Activated CD8-positive, alpha-beta memory T cell treated with anti-CD3 and anti-CD28 coated beads for 48 hours (primary cell): Measurements from ENCODE around the gene EPS8L3.
"Not testable (repeated sequence)": the region's sequence is repeated elsewhere in the genome, so short reads cannot be mapped to it uniquely, and the experiment has no call there.

Experiments used
- DNase-seq, 3 experiments: peaks; one replicate each; pipeline ENCODE4 v3.0.0-alpha.2; 2020; ENCODE audit warnings: low read depth in 2 of 3, low spot score in 2 of 3

EPS8L3 gene

DNA sequence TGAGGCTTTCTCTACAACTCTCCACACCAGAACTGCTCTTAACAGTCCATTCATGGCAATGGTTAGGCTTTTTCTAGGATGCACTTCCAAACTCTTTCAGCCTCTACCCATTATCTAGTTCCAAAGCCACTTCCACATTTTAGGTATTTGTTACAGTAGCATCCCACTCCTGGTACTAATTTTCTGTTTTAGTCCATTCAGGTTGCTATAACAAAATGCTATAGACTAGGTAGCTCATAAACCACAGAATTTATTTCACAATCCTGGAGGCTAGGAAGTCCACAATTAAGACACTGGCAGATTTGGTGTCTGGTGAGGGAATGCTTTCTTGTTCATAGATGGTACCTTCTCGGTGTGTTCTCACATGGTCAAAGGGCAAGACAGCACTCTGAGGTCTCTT lies 17.3 kb upstream of the EPS8L3 start:
- no peak for DNase-seq

DNA sequence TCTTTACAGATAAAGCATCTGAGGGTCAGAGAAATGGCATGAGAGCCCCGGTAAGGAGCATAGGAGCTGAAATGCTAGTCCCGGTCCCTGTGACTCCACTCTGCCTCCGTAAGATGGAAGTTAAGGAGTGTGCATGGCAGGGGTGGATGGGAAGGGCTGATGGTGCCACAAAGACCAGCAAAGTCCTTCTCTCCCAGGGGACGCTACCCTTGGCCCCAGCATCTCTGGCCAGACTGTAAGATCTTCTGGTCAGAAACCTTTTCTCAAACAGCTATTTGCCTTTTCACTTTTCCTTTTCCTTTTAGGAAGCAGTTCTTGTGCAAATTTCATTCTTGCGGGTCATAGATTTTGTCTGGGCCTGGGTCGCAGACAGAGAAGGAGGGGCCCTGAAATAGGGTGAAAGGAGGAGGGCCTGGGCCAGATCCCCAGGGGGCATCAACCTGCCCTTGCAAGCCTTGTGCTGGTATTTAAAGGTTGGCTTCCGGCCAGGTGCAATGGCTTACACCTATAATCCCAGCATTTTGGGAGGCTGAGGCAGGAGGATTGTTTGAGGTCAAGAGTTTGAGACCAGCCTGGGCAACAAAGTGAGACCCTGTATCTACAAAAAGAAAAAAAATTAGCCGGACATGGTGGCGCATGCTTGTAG lies 14.4 kb upstream of the EPS8L3 start:
- DNase-seq: no peak

DNA sequence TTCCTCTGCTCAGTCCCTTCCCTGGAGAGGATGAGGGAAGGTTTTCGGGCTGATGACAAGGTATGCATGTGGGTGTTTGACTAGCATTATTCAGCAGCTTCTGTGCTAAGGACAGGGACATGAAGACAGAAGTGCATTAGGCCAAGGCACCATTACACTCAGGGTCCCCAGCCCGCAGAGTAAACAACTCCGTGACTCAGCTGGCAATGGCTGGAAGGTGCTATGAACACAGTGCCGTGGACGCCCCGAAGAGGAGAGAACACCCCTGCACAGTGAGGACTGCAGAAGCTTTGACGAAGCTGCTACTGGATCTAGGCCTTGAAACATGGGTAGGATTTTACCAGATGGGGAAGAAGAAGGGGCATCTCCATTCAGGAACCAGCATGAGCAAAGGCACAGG lies 13.7 kb upstream of the EPS8L3 start:
- no peak for DNase-seq

DNA sequence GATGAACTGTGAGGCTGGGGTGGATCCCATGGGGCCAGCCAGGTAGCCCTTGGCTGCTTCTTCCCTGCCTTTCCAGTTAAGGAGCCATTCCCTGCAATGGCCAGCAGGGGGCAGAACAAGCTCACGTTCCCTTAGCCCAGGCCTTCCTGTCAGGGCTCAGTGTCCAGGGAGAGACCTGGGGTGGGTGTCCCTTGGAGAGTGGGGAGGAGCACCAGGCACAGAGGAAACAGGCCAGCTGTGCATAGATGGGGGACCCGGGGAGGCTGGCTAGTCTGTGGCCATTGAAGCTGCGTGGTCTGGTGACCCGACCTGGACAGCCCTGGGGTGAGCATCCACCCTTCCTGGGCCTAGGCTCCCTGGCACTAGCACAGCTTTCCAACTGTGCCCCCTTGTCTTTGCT lies 13.2 kb upstream of the EPS8L3 start:
- DNase-seq: peak; percentile 51 to 72 (median 52)

DNA sequence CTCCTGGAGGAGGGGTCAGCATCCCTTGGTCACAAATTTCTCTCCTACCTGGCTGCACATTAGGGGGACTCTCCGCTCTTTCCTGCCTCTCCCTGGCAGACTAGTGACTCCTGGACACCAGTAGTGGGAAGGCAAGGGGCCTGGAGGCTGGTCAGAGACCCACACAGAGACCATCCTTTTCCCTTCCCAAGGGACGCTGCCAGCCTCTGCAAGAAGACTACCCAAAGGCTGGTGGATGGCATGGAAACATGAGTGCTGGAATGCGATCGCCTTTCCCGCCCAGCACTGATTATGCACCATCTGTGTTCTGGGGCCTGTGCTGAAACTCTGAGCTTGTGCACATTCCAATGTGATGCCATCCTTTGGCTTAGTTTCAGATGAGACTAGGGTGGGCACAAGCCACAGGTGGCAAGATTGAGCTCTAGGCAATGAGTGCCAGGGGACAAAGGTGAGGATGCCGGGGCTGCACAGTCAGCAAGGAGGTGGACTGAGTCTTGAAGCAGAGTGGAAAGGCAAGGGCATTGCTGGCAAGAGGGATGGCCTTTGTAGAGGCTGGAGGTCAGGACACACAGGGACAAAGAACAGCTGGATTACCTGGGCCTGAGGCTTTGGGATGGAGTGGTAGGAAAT lies 12.6 kb upstream of the EPS8L3 start:
- no peak for DNase-seq

DNA sequence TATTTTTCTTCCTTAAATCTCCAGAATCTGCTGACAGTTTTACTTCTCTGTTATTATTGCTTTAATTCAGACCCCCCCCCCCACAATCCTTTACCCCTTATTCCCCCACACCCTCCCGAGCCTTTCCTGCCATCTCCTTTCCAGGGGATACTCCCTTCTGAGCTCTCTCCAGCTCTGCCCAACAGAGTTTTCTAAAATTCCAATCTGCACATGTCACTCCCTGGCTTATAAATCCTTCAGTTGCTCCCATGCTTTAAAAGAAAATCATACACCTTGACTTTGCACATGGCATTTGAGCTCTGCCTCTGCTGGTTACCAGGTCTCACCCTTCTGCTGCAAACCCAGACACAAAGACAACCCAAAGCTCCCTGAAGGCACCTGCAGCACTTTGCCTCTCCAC lies 11.7 kb upstream of the EPS8L3 start:
- DNase-seq: no peak

DNA sequence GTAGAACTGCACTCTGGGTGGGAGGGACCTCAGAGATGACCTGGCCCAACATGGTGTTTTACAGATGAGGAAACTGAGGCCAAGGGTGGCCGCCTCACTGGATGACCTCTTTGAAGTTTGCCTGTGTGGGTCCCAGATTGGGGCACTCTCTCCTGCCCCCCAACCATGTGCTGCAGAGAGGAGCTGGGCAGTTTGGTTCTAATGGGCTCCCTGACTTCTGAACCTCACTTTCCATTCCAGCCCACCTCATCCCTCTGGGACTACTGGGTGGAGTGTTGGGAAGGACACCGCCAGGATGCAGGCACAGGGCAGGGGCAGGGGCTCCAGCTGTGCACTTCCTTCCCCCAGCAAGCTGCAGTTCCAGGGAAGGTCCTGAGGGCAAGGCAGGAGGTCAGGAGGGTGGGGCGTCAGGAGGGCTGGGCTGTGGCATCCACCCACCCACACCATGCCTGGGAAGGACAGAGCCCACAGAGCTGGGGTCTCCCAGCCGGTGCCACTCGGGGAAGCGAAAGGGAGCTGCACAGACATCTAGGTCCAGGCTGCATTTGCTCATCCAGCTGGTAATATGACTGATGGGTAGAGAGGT lies 10.3 kb upstream of the EPS8L3 start:
- no peak for DNase-seq

DNA sequence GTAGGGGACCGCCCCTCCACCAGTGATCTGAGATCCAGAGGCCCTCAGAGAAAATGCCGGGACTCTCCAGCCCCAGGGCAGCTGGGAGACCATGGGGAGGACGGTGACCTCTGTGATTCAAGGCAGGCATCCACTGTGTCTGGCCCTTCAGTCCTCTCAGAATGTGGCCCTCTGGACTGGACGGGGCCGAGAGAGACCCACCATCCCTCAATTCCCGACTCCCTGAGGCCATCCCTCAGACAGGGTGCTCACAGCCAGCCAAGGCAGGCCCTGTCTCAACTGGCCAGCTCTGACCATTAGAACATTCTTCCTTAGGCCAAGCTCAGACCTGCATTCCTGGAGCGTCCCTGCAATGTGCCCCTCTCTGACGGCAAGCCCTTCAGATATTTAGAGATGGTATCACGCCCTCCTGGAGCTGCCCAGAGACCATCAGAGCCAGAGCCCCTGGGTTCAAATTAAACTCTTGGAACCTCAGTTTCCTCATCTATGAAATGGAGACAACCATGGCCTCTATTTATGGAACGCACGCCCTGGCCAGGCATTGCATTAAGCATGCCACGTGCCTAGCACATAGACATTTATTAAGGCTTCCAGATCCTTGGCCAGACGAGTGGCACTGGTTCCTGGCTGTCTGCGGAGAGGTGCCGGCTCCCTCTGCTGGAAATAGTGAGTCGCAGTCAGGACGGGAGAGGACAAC lies 9.6 kb upstream of the EPS8L3 start:
- DNase-seq: peak in 2 of 3 experiments; percentile 27 to 42

DNA sequence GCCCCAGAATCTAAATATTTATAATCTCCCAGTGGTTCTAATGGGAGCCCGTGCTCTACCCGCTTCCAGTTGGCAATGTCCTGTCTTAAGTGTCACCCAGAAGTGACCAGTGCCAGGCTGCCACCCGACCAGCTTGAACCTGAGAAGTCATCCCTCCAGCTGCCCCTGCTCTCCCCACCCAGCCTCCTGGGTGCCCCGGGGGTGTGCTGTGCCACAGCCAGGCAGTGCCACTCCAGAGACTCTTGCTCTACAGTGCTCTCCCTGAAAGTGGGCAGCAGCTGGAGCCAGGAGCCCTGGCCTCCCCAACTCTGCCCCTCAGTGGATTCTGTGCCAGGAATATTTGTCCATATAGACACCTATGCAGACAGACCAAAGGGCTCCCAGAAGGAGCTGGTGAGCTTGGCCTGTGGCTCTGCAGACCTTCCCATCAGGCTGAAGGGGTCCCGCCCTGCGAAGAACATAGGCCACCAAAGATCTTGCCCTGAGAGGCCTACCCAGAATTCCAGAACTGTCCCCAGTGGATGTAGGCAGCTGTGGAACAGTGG lies 9.0 kb upstream of the EPS8L3 start:
- DNase-seq: no peak

DNA sequence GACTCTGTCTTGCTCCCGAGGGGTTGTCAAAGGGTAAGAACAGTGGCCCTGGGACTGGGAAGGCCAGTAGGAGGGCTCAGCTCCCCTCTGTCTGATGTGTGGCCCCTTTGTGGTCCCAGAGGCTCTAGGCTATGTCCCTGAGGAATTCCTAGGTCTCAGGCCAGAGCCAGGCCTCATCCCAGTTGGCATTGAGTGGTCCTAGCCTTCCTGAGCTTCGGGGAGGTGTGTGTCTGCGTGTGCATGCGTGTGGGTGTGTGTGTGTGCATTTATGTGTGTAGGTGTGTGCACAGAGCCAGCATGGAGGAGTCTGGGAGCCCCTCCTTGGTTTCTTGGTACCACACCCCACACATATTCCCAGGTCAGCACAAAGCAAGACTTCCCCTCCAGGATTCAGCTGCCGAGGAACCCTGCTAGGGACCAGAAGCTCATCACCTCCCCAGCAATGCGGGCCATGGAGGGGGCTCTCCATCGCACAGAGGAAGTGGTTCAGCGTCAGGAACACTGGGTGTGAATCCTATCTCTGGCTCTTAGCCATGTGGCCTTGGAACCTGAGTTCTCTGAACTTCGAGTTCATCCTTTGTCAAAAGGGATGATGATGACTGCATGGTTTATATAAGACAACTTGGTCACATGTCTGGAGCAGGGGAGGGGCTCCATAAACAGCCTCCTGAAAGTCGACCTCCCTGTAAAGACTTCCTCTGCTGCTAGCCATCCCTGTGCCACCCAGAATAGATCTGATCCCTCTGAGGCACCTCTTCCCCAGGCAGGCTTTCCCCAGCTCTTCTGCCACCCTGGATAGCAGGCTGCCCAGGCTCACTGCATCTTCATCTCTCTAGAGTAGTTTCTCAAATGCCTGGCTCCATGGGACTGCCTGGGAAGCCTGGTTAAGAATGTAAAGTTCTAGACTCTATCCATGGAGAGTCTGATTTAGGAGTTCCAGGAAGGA lies 8.3 kb upstream of the EPS8L3 start:
- DNase-seq: no peak

DNA sequence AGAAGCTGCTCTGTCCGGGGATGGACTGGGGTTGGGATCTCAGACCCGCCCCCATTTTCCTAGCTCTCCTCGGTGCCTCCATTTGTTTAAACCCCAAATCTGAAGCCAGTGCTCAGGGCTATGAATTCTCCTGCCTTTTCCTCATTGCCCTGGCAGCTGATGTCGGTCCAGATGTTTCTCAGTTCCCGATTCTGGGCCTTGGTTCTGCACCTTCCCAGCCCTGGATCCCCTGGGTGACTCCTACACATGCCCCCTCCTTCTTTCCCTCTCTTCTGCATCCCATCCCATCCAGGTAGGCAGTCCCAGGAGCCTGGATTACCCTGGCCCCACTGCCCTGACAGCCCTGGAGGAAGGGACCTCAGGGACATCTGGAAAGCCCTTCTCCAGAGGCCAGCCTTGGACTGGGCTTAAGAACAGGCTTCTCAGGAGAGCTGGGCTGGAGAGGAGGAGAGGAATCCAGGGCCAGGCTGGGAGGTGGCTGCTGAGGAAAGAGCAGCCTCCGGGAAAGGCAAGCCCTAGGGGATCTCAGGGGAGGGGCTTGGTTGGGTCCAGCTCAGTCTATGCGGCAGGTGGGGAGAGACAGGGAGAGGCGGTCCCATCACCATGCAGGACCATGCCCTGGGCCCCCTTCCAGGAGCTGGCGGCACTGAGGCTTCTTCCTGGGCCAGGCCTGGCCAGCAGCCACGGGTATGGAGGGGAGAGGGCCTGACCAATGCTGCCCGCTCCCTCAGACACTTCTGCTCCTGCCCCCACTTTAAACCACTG lies 6.8 kb upstream of the EPS8L3 start:
- DNase-seq: no peak

DNA sequence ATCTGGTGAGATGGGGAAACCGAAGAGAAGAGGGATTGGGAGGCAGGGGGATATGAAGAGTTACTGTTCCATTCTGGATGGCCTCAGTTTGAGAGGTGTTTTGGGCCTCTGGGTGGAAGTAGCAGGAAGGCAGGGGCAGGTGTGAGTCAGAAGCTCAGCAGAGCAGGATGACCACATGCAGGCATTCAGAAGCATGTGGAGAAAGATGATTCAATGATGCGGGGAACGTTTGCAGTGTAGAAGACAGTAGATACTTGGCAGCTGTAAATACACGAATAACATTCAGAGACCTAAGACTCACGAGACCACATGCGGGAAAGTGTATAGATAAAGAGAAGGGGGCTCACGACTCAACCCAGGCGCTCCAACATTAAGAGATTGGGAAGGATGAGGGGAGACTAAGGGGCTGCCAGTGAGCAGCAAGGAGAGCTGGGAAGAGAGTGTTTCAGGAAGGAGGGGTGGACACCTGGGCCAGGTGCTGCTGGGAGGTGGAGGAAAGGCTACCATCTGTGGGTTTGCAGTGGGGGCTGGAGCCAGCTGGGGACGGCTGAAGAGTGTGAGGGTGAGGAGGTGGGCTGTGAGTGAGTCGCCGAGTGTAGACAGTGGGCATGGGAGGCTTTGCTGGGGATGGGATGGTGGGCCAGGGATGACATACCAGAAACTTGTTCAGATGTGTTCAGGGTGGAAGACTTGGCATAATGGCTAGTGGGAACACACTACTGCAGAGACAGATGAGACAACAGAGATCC lies 5.8 kb upstream of the EPS8L3 start:
- DNase-seq: no peak

DNA sequence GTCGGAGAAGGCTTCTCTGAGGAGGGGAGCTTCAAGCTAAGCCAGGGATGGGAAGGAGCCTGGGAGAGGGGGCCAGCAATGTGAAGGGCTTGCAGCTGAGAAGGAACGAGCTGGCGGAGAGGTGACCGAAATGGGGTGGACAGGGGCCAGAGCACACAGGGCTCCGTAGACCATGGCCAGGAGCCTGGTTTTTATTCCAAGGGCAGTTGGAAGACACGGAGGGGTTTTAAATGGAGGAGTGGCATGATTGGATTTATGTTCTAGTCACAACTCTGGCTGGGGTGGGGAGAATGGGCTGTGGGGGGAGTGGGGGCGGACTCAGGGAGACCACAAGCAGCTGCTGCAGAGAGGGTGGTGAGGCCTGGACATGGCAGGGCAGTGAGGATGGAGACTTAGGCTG lies 5.1 kb upstream of the EPS8L3 start:
- DNase-seq: no peak

DNA sequence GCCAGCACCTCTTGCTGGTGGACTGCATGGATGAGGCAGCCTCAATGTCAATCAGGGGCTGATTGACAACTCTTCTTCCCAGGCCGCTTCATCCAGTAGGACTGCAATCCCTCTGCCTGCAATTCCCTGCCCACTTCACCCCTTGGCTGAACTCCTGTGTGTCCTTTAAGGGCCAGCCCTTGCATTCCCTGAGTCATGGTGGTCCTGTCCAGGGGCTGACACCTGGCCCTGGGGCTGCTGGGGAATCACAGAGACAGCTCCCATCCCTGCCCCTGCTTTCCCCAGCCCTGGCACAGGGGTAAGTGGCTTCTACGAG lies 4.6 kb upstream of the EPS8L3 start:
- no peak for DNase-seq

DNA sequence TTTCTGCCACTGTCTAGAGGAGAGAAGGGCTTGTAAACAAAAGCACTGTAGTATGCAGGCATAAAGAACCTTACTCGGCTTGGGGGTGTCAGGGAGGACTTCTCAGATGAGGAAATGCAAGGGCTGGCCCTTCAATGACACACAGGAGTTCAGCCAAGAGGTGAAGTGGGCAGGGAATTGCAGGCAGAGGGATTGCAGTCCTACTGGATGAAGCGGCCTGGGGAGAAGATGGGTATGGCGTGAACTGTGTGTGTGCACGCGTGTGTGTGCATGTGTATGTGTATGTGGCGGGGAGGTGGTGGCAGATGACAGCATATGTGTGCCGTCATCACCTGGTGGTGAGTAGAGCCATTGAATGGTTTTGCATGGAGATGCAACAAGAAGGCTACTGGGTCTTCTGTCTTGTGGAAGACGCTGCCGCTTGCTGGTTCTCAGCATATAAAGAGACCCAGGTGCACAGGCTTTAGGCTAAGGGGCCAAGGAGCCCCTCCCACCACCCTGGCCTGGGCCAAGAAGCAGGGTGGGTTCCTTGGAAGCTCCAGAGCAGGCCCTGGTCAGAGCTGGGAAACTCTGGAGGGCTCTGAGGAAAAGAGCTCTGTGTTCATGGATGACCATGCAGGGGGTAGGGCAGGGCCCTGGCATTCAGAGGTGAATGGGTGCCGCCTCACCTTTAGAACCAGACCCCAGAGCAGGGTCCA lies 4.1 kb upstream of the EPS8L3 start:
- no peak for DNase-seq

DNA sequence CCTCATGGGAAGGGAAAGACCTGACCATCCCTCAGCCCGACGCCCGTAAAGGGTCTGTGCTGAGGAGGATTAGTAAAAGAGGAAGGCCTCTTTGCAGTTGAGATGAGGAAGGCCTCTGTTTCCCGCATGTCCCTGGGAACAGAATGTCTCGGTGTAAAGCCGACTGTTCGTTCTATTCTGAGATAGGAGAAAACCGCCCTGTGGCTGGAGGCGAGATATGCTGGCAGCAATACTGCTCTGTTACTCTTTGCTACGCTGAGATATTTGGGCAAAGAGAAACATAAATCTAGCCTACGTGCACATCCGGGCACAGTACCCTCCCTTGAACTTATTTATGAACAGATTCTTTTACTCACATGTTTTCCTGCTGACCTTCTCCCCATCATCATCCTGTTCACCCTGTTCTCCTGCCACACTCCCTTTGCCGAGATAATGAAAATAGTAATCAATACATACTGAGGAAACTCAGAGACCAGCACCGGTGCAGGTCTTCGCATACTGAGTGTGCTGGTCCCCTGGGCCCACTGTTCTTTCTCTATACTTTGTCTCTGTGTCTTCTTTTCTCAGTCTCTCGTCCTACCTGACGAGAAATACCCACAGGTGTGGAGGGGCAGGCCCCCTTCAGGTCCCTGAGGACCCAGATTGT lies 3.4 kb upstream of the EPS8L3 start:
- not testable (repeated sequence) for DNase-seq

DNA sequence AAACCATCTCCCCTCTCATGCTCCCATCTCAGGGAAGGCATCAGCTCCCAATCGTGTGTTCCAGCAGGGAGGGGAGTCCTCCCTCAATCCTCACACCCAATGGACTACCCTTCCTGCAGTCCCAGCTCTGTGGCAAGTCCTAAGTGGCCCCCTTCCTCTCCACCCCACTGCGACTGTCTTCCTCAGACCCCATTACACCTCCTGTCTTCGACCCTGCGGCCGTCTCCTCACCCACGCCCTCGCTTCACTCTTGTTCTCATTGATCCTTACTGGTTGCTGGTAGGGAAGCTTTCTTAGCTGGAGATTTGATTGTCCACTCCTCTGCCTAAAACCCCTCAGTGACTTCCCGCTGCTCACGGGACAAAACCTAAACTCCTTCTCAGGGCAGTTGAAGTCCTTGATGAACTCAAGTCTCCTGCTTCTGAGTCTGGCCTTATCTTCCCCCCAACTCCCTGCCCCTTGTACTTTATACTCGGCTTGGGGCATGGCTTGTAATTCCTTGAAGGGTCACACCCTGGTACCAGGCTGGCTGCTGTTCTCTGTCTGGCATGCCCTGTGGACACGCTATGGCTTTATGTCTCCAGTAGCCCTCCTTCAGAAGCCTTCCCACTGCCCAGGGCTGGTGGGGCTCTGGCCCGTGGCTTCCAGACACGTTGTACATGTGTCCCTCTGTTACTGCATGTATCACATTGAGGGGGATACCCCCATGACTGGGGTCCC lies 2.3 kb upstream of the EPS8L3 start:
- DNase-seq: no peak

DNA sequence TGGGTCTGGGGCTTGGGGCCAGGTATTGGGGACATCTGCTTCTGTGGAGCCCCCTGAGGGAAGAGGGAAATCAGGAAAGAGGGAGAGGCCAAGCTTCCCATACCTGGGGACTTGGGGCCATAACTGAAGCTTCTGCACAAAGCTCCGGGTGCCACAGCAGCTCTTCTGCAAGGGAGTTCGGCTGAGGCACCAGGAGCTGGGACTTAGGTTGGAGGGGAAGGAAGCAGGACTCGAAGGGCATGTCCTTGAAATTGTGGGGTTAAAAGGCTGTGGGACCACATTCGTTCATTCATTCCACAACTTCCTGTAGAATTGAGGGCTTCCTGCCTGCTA lies 1.7 kb upstream of the EPS8L3 start:
- DNase-seq: no peak
